Stimulated activated CD4-positive, alpha-beta T cell treated with anti-CD3 and anti-CD28 coated beads, TNF-alpha, amount 100 ng/mL, for 24 hours (primary cell): ENCODE data around the gene FSTL5.
"Not testable (repeated sequence)": the region's sequence is repeated elsewhere in the genome, so short reads cannot be mapped to it uniquely, and the experiment has no call there.

Experiments used
- DNase-seq, 3 experiments: peaks; one replicate each; pipeline ENCODE4 v3.0.0-alpha.2; 2020; ENCODE audit warnings: low read depth in 3 of 3

Gene FSTL5

DNA sequence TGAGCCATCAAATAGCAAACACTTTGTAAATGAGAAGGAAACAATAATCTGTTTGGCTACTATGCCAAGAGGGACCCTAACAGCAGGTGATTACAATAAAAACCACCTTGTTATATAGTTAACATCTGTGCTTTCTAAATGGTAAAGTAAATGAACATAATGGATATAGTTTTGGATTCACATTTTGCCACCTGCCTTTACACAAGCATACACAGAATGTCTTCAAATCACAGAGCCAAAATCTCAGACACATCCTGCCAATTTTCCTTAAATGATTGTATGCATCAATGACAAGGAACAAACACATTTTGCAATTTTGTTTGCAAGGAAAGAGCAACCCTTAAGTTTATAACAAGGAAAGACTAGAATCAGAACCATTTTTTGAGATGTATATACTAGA is 334.2 kb downstream of the FSTL5 start:
- DNase-seq: no peak

DNA sequence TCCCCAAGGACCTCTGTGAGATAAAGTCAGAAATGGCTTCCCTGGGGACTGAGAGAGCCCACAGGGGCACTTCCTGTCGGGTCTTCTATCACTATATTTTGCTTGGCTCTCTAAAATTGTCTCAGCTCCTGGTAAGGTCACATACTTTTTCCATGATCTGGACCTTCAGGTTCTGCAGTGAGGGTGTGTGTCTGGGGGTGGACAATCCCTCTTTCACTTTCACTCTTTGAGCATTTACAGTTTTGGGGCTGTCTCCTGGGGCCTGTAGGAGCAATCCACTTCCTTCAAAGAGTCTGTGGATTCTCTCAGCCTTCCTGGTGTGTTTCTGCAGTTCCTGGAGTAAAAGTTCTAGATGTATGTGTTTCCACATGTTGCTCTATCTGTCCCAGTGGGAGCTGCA is 335.7 kb downstream of the FSTL5 start:
- DNase-seq: no peak

DNA sequence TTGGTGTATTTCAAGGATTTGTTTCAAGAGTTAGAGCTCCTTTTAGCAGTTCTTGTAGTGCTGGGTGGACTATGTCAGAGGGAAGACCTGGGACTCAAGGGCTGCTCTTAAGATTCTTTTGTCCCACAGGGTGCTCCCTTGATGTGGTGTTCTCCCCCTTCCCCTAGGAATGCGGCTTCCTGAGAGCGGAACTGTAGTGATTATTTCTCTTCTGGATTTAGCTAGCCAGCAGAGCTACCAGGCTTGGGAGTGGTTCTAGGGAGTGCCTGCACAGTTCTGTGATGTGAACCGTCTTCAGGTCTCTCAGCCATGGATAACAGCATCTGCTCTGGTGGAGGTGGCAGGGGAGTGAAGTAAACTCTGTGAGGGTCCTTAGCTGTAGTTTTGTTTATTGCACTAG is 336.8 kb downstream of the FSTL5 start:
- DNase-seq: no peak

DNA sequence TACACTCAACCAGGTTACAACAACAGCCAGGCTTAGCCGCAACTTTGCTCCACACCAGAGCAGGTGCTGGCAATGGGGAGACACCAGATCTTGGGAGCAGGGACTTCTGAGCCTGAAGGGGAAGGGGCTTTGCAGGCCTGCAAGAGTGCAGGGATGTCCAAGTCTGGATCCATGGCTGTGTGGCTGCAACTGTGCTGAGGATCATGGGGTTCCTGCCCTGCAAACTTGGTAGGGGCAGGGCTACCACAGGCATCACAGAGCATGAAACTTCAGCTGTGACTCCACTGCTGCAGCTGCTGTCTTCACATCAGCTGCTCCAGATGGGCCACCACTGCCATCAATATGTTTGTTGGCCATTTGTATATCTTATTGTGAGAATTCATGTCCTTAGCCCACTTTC is 340.4 kb downstream of the FSTL5 start:
- no peak for DNase-seq

DNA sequence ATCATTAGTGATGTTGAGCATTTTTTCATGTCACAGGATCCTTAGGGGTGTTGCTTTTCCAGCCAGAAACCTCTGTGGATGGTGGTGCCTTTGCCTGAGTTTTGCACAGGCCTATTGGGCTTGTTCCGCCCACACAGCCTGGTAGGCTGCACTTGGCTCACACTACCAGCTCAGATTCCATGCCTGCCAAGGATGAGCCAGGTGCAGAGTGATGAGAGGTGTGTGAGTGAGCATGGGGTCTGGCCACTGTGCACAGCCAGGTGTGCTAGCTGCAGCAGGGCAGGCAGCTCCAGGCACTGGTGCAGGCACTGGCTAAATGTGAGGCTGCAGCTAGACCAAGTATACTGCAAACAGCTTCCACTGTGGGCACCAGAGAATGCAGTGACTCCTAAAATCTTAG is 341.6 kb downstream of the FSTL5 start:
- no peak for DNase-seq

DNA sequence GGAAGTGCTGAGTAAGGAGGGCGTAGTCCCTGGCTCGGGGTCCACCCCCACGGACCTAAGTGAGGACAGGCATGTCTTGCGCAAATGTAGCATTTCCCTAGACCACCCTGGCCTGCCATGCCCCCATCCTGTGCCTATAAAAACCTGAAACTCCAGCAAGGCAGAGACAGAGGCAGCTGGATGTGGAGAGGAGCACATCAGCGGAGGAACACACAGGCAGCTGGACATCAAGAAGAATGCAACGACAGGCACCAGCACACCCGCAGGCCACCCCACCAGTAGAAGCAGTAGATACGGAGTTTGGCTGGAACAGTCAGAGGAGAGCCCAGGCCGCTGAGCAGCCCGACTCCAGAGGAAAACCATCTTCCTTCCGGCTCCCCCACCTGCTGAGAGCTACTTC is 345.9 kb downstream of the FSTL5 start:
- no peak for DNase-seq

DNA sequence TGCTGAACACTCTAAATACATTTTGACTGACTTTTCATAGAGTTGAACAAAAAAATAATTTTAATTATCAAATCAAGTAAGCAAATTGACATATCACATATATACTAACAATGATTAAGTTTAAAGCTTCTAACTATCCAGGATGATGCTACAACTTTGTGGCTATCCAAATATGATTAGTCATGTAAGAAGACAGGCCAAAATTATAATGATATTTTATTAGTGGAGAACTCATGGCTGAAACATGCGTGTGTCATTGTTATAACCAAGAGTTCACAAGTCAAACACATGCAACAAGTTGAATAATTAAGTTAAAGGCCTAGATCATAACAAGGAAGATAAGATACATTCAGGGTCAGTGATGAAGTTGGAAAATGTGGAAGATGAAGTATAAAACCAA is 346.8 kb downstream of the FSTL5 start:
- no peak for DNase-seq

DNA sequence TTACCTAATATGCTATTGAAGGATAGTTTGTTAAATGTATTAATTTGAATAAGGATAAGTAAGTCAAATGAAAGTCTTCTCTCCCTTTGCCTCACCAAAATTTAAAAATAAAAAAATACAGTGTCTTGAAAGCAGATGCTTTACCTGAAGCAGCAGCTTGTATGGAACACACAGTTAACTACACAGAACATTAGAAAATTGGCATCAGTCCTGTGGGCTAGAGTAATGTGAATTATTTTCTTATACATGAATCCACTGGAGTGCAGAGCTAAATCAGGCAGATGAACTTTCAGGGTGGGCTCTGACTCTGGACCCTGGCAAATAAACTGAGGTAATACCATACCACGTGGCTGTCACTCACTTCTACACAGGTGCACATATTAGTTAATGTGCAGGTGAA is 348.0 kb downstream of the FSTL5 start:
- DNase-seq: no peak

DNA sequence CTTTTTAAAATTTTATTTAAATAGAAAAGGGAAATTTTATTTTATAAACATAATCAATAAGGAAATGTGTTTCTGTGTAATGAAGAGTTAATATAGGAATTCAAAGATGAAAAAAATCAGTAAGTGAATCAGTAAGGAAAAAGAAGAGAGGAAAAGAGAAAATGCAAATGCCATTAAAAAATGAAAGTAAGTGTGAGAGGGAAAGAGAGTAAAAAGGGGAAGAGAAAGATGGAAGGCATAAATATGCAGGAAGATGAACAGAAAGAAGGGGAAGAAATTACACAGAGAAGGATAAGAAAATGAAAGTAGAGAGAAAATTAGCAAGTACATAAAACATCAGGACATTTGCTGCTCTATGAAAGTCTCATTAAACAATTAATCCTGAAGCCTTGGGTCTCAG is 349.9 kb downstream of the FSTL5 start:
- no peak for DNase-seq

DNA sequence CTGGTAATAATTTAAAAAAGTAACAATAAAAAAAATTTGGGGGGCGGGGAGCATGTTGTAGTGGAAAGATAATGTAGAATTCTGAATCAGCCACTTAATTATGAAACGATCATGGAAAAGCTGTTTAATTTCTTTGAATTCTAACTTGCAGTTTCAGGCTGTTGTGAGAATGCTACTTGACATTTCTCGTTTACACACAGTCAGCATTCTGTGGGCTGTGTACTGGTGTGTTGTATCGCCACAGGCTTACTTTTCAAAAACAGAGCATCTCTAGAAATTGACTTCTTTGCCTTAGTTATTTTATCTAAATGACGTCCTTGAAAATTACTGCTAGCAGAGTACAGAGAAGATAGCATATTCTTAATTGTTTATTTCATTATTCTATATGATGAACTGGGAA is 350.4 kb downstream of the FSTL5 start:
- no peak for DNase-seq

DNA sequence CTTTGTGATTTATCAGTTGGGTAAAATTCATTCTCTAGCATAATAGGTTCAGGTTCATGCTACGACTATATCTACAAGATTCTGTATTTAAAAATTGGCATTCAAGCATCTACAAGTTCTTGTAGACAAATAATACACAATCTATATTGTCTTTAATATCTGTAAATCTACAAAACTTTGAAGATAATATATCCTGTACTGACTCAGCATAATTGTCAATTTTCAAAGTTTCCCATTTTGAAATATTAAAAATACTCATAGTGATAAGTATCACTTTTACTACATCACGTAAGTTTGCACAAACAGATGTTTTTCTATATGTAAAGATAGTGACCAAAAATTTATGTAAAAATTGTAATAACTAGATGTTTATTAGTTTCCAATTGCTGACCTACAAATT is 360.6 kb downstream of the FSTL5 start:
- DNase-seq: no peak

DNA sequence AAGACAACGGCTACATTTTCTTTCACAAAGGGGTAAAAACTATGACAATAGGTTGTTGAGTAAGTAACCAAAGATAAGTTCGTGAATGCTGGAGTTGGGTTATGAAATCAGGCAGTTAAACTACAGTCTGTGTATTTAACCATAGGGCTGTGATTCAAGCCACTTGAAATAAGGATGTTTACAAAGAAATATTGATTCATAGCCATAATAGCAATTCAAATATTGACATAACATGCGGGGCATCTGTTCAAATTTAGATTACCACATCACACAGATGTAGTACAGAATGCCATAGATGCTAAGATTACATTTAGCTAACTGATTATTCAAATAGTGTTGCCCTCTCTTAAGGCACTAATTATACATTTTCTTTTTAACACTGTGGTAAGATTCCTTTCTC is 364.1 kb downstream of the FSTL5 start:
- no peak for DNase-seq

DNA sequence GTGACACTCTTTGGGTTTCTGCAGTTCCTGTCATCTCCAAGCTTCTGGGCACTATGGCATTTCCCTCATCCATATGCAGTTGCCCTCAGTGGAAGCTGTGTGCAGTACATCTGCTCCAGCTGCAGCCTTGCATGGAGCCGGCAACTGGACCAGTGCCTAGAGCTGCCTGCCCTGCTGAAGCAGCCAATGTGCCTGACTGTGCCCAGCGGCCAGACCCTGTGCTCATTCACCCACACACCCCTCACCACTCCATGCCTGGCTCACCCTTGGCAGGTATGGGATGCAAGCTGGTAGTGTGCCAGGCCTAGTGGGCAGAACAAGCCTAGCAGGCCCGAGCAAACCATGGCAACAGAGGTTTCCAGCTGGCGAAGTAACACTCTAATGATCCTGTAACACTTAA is 370.8 kb downstream of the FSTL5 start:
- no peak for DNase-seq

DNA sequence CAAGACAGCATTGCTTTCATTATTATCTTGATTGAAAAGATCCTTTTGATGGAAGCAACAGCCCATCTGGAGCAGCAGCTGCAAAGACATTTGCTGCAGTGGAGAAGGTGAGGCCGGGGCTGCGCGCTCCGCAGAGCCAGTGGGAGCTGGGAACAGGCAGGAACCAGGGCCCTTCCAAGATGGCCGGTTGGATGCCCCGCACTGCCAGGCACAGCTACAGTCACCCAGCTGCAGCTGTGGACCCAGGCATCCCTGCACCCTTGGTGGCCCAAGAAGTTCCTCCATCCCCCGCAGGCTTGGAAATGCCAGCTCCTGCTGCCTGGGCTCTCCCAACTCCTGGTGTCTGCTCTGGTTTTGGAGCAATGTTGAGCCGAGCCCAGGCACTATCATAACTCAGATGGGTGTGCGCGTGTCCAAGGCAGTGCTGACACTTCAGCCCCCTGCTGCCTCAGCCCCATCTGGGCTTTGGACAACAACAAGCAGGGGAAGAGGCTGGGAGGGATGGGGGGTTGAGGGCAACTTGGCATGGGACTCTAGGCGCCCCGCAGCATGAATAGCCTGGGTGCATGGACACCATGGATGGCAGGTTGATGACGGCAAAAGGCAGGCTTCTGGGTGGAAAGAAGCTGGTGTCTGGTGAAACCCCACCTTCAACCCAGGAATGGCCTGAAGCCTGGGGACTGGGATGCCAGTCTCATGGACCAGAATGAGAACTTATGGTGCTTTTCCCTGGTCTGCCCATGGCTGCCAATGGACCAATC is 371.8 kb downstream of the FSTL5 start:
- no peak for DNase-seq

DNA sequence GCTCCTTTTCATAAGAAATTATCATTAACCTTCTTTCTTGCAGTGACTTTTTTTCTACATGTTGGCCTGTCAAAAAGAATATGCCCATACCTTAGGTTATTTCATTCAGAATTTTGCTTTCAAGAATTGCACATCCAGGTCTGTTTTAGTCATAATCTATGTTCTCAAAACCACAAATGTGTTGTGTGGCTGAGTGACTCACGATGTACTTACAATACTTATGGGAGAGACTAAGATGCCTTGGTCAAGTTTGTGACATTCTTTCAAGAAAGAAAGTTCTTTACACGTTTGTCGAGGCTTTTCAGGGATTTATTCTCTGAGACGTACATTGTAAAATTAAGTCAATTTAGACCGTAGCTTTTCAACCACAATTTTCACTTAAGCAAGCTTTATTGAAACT is 396.7 kb downstream of the FSTL5 start:
- no peak for DNase-seq

DNA sequence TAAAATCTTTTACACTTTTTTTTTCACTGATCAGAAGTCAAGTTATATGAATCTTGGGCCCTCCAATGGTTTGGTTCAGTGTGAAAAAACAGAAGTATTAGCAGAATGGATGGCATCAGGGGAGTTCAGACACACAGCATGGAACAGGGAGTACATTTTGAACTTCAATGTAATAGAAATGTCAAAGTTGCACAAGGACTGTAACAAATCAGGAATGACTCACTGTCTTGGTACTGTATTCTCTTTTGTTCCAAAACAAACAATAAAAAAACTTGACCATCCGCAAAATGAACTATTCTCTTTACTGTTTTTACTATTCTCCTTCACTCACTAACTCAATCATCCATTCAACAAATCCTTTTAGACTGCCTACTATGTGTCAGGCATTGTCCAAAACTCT is 401.0 kb downstream of the FSTL5 start:
- DNase-seq: no peak

DNA sequence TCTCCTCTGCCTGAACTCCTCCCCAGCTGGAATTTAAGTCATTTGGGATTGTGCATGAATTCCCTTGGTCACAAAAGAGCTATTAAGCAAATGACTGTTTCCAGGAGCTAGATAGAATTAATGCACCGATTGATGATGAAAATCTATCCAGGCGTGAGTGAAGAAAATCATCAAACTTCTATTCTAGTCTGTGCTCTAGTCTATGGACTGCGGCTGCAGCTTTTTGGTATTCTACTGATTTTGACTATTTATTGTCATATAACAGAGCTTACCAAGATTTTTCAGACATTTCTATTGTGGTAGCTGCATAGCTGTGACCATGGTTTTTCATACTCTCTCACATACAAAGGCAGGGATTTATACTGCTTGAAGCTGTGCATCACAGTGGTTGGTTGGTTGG is 403.8 kb downstream of the FSTL5 start:
- no peak for DNase-seq

DNA sequence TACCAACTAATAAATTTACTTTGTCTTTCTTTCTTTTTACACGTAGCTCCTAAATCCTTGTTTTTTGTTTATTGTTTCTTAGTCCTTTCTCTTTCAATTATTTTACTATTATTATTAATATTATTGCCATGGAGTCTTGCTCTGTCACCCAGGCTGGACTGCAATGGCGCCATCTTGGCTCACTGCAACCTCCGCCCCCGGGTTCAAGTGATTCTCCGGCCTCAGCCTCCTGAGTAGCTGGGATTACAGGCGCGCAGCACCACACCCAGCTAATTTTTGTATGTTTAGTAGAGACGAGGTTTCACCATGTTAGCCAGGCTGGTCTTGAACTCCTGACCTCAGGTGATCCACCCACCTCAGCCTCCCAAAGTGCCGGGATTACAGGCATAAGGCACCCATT is 405.4 kb downstream of the FSTL5 start:
- DNase-seq: not testable (repeated sequence)

DNA sequence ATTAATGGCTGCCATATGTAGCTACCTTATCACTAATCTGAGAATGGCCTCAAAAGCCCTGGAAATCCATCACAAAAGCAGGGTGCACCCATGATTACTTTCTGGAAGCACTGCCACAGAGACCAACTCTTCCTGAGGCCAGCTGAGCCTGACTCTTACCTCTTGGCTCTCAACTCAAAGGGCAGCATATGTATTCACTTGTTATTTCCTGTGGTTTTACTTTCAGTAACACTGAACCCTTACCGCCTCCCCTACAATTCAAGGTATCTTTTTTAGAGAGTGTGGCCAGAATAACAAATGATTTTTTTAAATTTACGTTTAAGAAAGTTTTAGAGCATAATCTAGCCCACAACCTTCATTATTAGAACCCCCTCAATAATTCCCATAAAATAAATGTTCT is 434.9 kb downstream of the FSTL5 start:
- DNase-seq: no peak

DNA sequence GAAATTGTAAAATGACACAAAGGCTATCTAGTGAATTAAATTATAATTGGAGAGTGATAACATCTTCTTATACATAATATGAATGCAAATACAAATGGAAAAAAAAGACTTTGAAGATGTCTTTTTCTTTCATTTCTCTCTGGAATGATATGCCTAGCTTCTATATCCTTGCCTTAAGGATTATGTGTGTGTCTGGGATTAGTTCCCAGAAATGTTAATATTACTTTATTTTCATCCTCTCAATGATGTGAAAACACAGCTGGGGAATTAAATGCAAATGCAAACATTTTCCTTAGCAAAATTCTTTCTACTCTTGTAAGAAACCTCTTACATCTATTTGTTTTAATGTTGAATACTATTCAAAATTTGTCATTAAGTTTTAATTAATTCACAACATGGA is 441.9 kb downstream of the FSTL5 start:
- no peak for DNase-seq

DNA sequence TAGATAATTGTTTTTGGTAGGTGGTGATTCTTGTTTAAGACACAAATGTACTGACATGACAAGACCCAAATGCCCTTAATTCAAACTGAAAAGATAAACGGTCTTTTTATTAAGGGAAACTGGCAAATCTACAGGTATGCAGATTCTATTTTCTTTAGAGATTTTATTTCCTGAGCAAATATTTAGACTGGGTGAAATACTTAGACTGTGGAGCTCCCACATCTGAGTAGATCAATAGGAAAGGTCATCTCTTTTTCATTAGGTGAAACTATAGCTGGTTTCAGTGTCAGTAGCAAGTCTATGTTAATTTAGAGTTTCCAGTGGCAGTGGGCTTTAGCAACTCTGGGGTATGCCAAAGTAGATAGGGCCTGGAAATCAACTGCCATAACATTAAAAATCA is 446.7 kb downstream of the FSTL5 start:
- no peak for DNase-seq

DNA sequence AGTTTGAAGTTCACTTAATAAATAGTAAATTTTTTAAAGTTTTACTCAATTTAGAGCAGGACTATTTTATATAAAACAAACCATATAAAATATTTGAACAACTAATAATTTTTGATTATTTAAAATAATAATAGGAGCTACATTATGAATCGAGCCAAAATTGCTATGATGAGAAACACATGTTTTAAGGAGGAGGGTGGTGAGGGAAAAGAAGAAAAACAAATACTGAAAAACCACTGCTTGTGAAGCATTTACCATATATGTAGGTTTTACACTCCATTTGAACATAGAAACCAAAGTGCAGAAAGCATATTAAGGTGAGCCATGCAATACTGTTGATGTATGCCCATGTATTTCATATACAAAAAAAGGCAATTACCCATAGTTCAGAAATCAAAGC is 448.9 kb downstream of the FSTL5 start:
- no peak for DNase-seq

DNA sequence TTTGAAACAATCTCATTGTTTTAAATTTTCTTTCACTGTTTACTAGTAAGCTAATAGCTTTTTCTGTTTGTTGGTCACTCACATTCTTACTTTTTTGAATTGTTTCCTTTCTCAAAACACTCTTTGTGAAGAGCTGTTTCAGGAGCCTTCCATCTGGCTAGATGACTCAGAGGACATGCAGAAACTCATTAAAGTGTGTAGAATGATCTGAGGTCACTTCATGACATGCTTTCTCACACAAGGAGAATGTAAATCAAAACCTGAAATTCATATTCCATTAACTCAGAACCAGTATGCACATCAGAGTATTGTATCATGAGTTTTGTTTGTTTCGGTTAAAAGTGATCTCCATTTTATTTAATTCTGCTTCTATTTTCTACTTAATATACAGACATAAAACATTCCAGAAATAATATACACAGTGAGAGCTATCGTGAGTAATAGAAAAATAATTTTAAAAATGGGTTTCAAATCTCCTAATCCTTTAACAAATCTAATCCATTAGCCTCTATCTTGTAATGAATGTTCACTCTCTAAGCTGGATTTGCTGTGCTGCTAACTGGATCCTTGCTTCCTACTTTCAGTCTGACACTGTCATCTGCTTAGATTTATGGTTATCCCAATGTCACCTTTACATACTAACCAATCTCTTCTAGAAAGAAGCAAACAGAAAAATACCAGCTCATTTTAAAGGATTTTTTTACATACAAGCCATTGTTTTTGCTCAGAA is 449.6 kb downstream of the FSTL5 start:
- DNase-seq: no peak

DNA sequence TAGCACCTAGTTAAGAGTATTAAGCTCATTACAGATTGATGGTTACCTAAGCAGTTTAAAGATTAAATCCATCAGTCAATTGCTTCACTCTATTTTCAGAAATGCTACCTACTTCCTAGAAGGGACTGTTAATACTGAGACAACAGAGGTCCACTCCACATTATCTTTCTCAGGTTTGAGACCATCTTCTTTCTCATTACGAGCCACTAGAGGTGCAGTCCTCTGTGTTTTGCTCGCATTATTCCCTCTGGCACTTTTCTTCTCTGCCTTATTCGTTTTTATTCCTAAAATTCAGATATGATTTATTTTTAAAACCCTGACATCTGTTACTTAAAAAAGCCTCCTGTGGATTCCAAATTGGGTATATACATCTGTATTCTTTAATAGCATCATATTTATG is 459.1 kb downstream of the FSTL5 start:
- no peak for DNase-seq
